ENCODE measurements around the gene CDC42BPA. TPM values are rescaled to one million over a fixed set of nuclear protein-coding genes. Genes with fewer than 3 reads are reported as not detected.

Gene CDC42BPA
- total and polyA plus RNA-seq, 2 of the 13 experiments (the other 11 are each of a cell fraction or from before 2014, with no cell fraction given), result 6.5 to 16.0 TPM

DNA sequence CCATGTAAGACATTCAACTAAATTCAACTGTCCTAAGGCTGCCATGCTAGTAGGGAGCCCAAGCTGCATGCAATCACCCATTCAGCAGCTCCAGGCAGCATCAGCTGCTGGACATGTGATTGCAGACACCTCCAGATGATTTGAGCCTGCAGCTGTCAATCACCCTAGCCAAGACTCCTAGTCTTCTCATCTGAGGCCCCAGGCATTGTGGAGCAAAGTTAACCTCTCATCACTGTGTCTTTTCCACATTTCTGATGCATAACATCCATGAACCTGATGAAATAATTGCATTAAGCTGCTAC is 5.6 kb upstream of the CDC42BPA start:
- no peak overlapping the region for H3K27ac ChIP-seq (ENCODE audit: extremely low read length, insufficient read depth, low read length)
- H3K4me1 ChIP-seq (ENCODE audit: insufficient read depth, low read length), result peaks cover 22% of the 10 kb centered on the region
- FAIRE-seq, result no peak
- no peak overlapping the region for H2AFZ ChIP-seq (ENCODE audit: low read length)
- ATAC-seq, result no peak
- in situ Hi-C loops (cut with HindIII; ENCODE audit: extremely low pct_ligation_motif_present, low pct_unique_long_range_greater_than_20kb), result no loop called here
- no peak overlapping the region for H3K4me2 ChIP-seq (ENCODE audit: low read depth, low read length)
- no peaks in the 10 kb centered on the region for H4K20me1 ChIP-seq (ENCODE audit: insufficient read depth, low read length)
- ChIA-PET POLR2A (no interaction called here), CTCF (ENCODE audit: low intra/inter-chr PET ratio, low total read pairs) (no interaction called here)
- H3K79me2 ChIP-seq (ENCODE audit: insufficient read depth, low read length), result no peaks in the 10 kb centered on the region
- no peak overlapping the region for H3K4me3 ChIP-seq (replicated peaks in 1 of 3; ENCODE audit: insufficient read depth in 1 of 3, low read depth in 2 of 3, low read length in 3 of 3)
- no peak for DNase-seq (ENCODE audit: low spot score)
- no peaks in the 10 kb centered on the region for H3K36me3 ChIP-seq (replicated peaks in 1 of 2; ENCODE audit: control insufficient read depth in 1 of 2, insufficient read depth in 2 of 2, low read length in 2 of 2)
- no peak overlapping the region for H3K9ac ChIP-seq (ENCODE audit: insufficient read depth, low read depth, low read length)
- TF ChIP-seq NFYB (CRISPR knock-in tag; IDR thresholded peaks at IDR 0.05), result 0 out of 2 replicates have a peak, but pooled peaks have one; percentile 23
- TF ChIP-seq, protein P1, sequence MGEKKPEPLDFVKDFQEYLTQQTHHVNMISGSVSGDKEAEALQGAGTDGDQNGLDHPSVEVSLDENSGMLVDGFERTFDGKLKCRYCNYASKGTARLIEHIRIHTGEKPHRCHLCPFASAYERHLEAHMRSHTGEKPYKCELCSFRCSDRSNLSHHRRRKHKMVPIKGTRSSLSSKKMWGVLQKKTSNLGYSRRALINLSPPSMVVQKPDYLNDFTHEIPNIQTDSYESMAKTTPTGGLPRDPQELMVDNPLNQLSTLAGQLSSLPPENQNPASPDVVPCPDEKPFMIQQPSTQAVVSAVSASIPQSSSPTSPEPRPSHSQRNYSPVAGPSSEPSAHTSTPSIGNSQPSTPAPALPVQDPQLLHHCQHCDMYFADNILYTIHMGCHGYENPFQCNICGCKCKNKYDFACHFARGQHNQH (CRISPR knock-in tag; IDR thresholded peaks at IDR 0.05), result no peak
- no peaks in the 10 kb centered on the region for H3K9me3 ChIP-seq (ENCODE audit: low read length)
- intact Hi-C loops (cut with micrococcal nuclease; ENCODE audit: unreplicated experiment), result no loop called here
- BruUV-seq (replicated peaks), result no TSS peak
- H3K27me3 ChIP-seq (ENCODE audit: control insufficient read depth in 1 of 2, insufficient read depth in 2 of 2, low read length in 2 of 2), result peaks cover 0 to 22% of the 10 kb centered on the region in 2 experiments; a peak in 4 of 5 replicates

DNA sequence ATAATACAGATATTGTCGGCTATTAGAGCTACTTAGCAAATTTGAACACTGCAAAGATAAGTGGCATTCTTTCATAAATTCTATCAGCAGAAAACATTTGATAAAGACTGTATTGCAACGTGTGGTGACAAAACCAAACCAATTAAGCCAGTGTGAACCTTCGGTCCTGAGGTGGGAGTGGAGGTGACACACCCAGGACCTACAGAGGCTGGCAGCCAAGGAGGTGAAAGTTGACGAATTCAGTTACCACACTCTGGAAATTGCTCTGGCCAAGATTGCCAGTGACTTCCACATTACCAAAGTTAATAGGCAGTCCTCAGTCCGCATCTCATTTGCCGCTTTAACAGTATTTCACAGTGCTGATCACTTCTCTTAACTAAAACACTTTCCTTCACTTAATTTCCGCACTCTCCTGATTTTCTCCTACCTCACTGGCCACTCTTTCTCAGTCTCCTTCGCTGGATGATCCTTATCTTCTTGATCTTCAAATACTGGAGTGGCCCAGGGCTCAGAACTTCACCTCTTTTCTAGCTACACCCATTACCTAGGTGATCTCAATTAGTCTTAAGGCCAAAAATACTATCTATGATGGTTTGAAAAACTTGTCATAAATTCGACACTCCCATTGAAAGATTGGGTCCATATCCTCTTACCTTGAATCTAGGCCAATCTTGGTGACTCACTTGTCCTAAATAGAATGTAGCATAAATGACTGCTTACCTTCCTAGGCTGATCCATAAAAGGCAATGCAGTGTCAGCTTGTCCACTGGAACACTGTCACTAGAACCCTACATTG is 5.1 kb upstream of the CDC42BPA start:
- Histone ChIP-seq H3K79me2 (ENCODE audit: insufficient read depth, low read length) (no peaks in the 10 kb centered on the region), H3K36me3 (replicated peaks in 1 of 2; ENCODE audit: control insufficient read depth in 1 of 2, insufficient read depth in 2 of 2, low read length in 2 of 2) (no peaks in the 10 kb centered on the region), H3K4me3 (replicated peaks in 1 of 3; ENCODE audit: insufficient read depth in 1 of 3, low read depth in 2 of 3, low read length in 3 of 3) (no peak overlapping the region), H2AFZ (ENCODE audit: low read length) (no peak overlapping the region), H3K9me3 (ENCODE audit: low read length) (no peaks in the 10 kb centered on the region), H3K9ac (ENCODE audit: insufficient read depth, low read depth, low read length) (no peak overlapping the region), H3K27me3 (ENCODE audit: control insufficient read depth in 1 of 2, insufficient read depth in 2 of 2, low read length in 2 of 2) (peaks cover 0 to 22% of the 10 kb centered on the region in 2 experiments; a peak in 4 of 5 replicates), H3K4me2 (ENCODE audit: low read depth, low read length) (no peak overlapping the region), H3K4me1 (ENCODE audit: insufficient read depth, low read length) (peaks cover 17% of the 10 kb centered on the region), H3K27ac (ENCODE audit: extremely low read length, insufficient read depth, low read length) (no peak overlapping the region), H4K20me1 (ENCODE audit: insufficient read depth, low read length) (no peaks in the 10 kb centered on the region)
- ATAC-seq, result no peak
- BruUV-seq (replicated peaks), result no TSS peak
- ChIA-PET CTCF (ENCODE audit: low intra/inter-chr PET ratio, low total read pairs) (no interaction called here), POLR2A (no interaction called here)
- WGBS (ENCODE audit: low lambda C conversion rate), result 23% methylated on average over 9 of the region's 9 CpGs
- no peak for DNase-seq (ENCODE audit: low spot score)
- FAIRE-seq, result no peak
- no peak for TF ChIP-seq NFKBIZ (CRISPR knock-in tag; IDR thresholded peaks at IDR 0.05)
- intact Hi-C loops (cut with micrococcal nuclease; ENCODE audit: unreplicated experiment) (no loop called here), in situ Hi-C loops (cut with HindIII; ENCODE audit: extremely low pct_ligation_motif_present, low pct_unique_long_range_greater_than_20kb) (no loop called here)
